HCT116 (cell line): ENCODE measurements around the gene TSHZ1. TPM values are rescaled to one million over a fixed set of nuclear protein-coding genes. Genes with fewer than 3 reads are reported as not detected.

Source experiments
- ATAC-seq: fragments of 200-7000 bp; cut with Tn5 transposase; 2 replicates; pipeline ENCODE4 v1.9.1; 2020; ENCODE audit warnings: mild to moderate bottlenecking, moderate library complexity
- BruUV-seq: library from RNA; stranded (reverse); fragments of 400-500 nt; replicated peaks from 2 replicates; lab custom pipeline; 2021; lab: Mats Ljungman, UMichigan
- CTCF ChIA-PET: fragments of 300-600 bp; sonication (Branson Sonifier 250); formaldehyde crosslinking; loops from one replicate; lab custom pipeline; 2021; ENCODE audit warnings: antibody characterized with exemption; lab: Charles Lee
- POLR2A ChIA-PET: fragments of 300-600, 350-600 bp; sonication (Branson Sonifier 250); formaldehyde crosslinking; loops from one replicate; lab custom pipeline; 2021; ENCODE audit warnings: antibody characterized with exemption; lab: Charles Lee
- RAD21 ChIA-PET, 2 experiments: fragments of 300-600 bp; sonication (Branson Sonifier 250); formaldehyde crosslinking; loops; one replicate each; lab custom pipeline; 2023; ENCODE audit warnings: low total read pairs in 2 of 2; ENCODE audit not compliant: uncharacterized antibody in 2 of 2, unreplicated experiment in 2 of 2, low non-redundant PET in 1 of 2; lab: Charles Lee
- DNase-seq: peaks from one replicate; pipeline ENCODE4 v3.0.0-alpha.2; 2010; ENCODE audit warnings: low read depth, low spot score
- H2AFZ ChIP-seq: fragments of 200-600 bp; shearing (Covaris generic), sonication (generic); 2 replicates; pipeline ENCODE4 v1.6.1; 2017; ENCODE audit warnings: low read depth, mixed run types, mixed read lengths, antibody characterized with exemption, low read length; ENCODE audit not compliant: poor library complexity, severe bottlenecking
- H3K27ac ChIP-seq: 2 replicates; pipeline ENCODE4 v1.5.1; 2012; ENCODE audit warnings: low read depth, low read length
- H3K27me3 ChIP-seq: fragments of 200-600 bp; sonication (generic); 2 replicates; pipeline ENCODE4 v1.6.1; 2016; ENCODE audit warnings: mixed run types, low read length, mixed read lengths; ENCODE audit not compliant: insufficient read depth
- H3K36me3 ChIP-seq, 2 experiments: fragments of 200-500 bp in 1 of 2; fragments of 200-600 bp in 1 of 2; sonication (Bioruptor generic) in 1 of 2; sonication (generic) in 1 of 2; 2 replicates each; pipeline versions ENCODE4 v1.5.1 to v1.6.1; 2014 to 2016; ENCODE audit warnings: low read length in 2 of 2, inconsistent platforms in 1 of 2, mixed read lengths in 1 of 2, mixed run types in 1 of 2; ENCODE audit not compliant: insufficient read depth in 2 of 2, control insufficient read depth in 1 of 2
- H3K4me1 ChIP-seq, 2 experiments: fragments of 200-600 bp in 1 of 2; sonication (generic) in 1 of 2; 2 replicates each; pipeline versions ENCODE4 v1.5.1 to v1.6.1; 2012 to 2017; ENCODE audit warnings: low read length in 2 of 2, inconsistent platforms in 1 of 2, mild to moderate bottlenecking in 1 of 2, mixed read lengths in 1 of 2, mixed run types in 1 of 2, moderate library complexity in 1 of 2; ENCODE audit not compliant: insufficient read depth in 2 of 2, control insufficient read depth in 1 of 2
- H3K4me2 ChIP-seq: fragments of 200-600 bp; sonication (generic); 2 replicates; pipeline ENCODE4 v1.6.1; 2017; ENCODE audit warnings: mixed run types, low read length, mixed read lengths
- H3K4me3 ChIP-seq, 2 experiments: fragments of 200-600 bp in 1 of 2; sonication (generic) in 1 of 2; replicated peaks in 1 of 2; 2 replicates each; pipeline ENCODE4 v1.5.1; 2011 to 2016; ENCODE audit warnings: low read length in 2 of 2, control low read depth in 1 of 2, low read depth in 1 of 2, mild to moderate bottlenecking in 1 of 2, mixed read lengths in 1 of 2, mixed run types in 1 of 2
- H3K79me2 ChIP-seq: fragments of 200-600 bp; sonication (generic); 2 replicates; pipeline ENCODE4 v1.6.1; 2017; ENCODE audit warnings: mild to moderate bottlenecking, mixed run types, low read length, moderate library complexity, mixed read lengths; ENCODE audit not compliant: insufficient read depth
- H3K9ac ChIP-seq: fragments of 200-600 bp; sonication (generic); 2 replicates; pipeline ENCODE4 v1.6.1; 2016; ENCODE audit warnings: low read length, mixed read lengths
- H3K9me2 ChIP-seq: fragments of 200-600 bp; sonication (generic), shearing (Covaris generic); 2 replicates; pipeline ENCODE4 v1.6.1; 2017; ENCODE audit warnings: mixed run types, mild to moderate bottlenecking, moderate library complexity; ENCODE audit not compliant: insufficient read depth
- H3K9me3 ChIP-seq, 2 experiments: fragments of 200-500 bp in 1 of 2; fragments of 200-600 bp in 1 of 2; sonication (Bioruptor generic) in 1 of 2; sonication (generic) in 1 of 2; 2 replicates each; pipeline ENCODE4 v1.6.1; 2014 to 2017; ENCODE audit warnings: low read length in 2 of 2, mixed read lengths in 2 of 2, inconsistent platforms in 1 of 2, low read depth in 1 of 2, mild to moderate bottlenecking in 1 of 2, mixed run types in 1 of 2, moderate library complexity in 1 of 2; ENCODE audit not compliant: control insufficient read depth in 1 of 2, insufficient read depth in 1 of 2
- H4K20me1 ChIP-seq: fragments of 200-600 bp; sonication (generic), shearing (Covaris generic); 2 replicates; pipeline ENCODE4 v1.6.1; 2017; ENCODE audit warnings: mixed run types, mild to moderate bottlenecking, moderate library complexity; ENCODE audit not compliant: insufficient read depth
- ATF3 ChIP-seq: IDR thresholded peaks from 2 replicates; pipeline ENCODE4 v1.6.1; 2012
- CEBPB ChIP-seq: IDR thresholded peaks from 2 replicates; pipeline ENCODE4 v1.6.1; 2012; ENCODE audit warnings: low read depth
- CTCF ChIP-seq, 3 experiments: fragments of 200-600 bp in 1 of 3; sonication (generic) in 1 of 3; IDR thresholded peaks in 2 of 3; conservative IDR thresholded peaks in 1 of 3; 2 replicates each; pipeline ENCODE4 v1.5.1; 2012 to 2017; ENCODE audit warnings: low read depth in 2 of 3, low read length in 2 of 3, antibody characterized with exemption in 1 of 3, borderline replicate concordance in 1 of 3, control low read depth in 1 of 3, mild to moderate bottlenecking in 1 of 3, mixed read lengths in 1 of 3, mixed run types in 1 of 3, moderate library complexity in 1 of 3; ENCODE audit not compliant: insufficient read depth in 1 of 3
- ELF1 ChIP-seq: IDR thresholded peaks from 2 replicates; pipeline ENCODE4 v1.6.1; 2012; ENCODE audit warnings: low read depth, borderline replicate concordance
- EZH2 ChIP-seq: fragments of 200-600 bp; sonication (generic); IDR thresholded peaks from 2 replicates; pipeline ENCODE4 v1.6.1; 2017; ENCODE audit warnings: antibody characterized with exemption, mixed run types
- EZH2phosphoT487 ChIP-seq: fragments of 200-600 bp; IDR thresholded peaks from 2 replicates; pipeline ENCODE4 v1.6.1; 2018; ENCODE audit warnings: antibody characterized with exemption, borderline replicate concordance
- FOSL1 ChIP-seq: IDR thresholded peaks from 2 replicates; pipeline ENCODE4 v1.6.1; 2012; ENCODE audit warnings: low read depth
- JUND ChIP-seq: IDR thresholded peaks from 2 replicates; pipeline ENCODE4 v1.6.1; 2012
- POLR2A ChIP-seq: IDR thresholded peaks from 2 replicates; pipeline ENCODE4 v1.7.0; 2011; ENCODE audit warnings: borderline replicate concordance; ENCODE audit not compliant: insufficient read depth, insufficient read length; ENCODE audit errors: extremely low read depth
- POLR2AphosphoS5 ChIP-seq: IDR thresholded peaks from 2 replicates; pipeline ENCODE4 v1.6.1; 2011; ENCODE audit warnings: mild to moderate bottlenecking, low read depth, low read length, moderate library complexity
- RAD21 ChIP-seq: IDR thresholded peaks from 2 replicates; pipeline ENCODE4 v1.6.1; 2012; ENCODE audit warnings: low read depth, mild to moderate bottlenecking
- REST ChIP-seq: IDR thresholded peaks from 2 replicates; pipeline ENCODE4 v1.6.1; 2012; ENCODE audit warnings: low read depth
- SIN3A ChIP-seq: IDR thresholded peaks from 2 replicates; pipeline ENCODE4 v1.6.1; 2012; ENCODE audit warnings: low read depth
- SP1 ChIP-seq: IDR thresholded peaks from 2 replicates; pipeline ENCODE4 v1.6.1; 2012; ENCODE audit warnings: low read depth
- SRF ChIP-seq: IDR thresholded peaks from 2 replicates; pipeline ENCODE4 v1.6.1; 2012; ENCODE audit warnings: low read depth
- TCF7L2 ChIP-seq: IDR thresholded peaks from 2 replicates; pipeline ENCODE4 v1.7.0; 2011; ENCODE audit warnings: borderline replicate concordance, inconsistent platforms; ENCODE audit not compliant: insufficient read depth, insufficient read length; ENCODE audit errors: extremely low read depth
- YY1 ChIP-seq: IDR thresholded peaks from 2 replicates; pipeline ENCODE4 v1.6.1; 2011; ENCODE audit warnings: low read length, low read depth, moderate library complexity, mild to moderate bottlenecking; ENCODE audit not compliant: insufficient replicate concordance; ENCODE audit errors: extremely low read depth
- ZBTB33 ChIP-seq: IDR thresholded peaks from 2 replicates; pipeline ENCODE4 v1.6.1; 2011; ENCODE audit warnings: mild to moderate bottlenecking, low read length, moderate library complexity; ENCODE audit not compliant: insufficient replicate concordance; ENCODE audit errors: extremely low read depth
- ZFX ChIP-seq: fragments of 450-650 bp; IDR thresholded peaks from 2 replicates; pipeline ENCODE4 v1.6.1; 2017
- ZNF274 ChIP-seq: fragments of 200-500 bp; sonication (Bioruptor generic); IDR thresholded peaks from 2 replicates; pipeline ENCODE4 v1.6.1; 2014; ENCODE audit warnings: mild to moderate bottlenecking, low read depth, low read length, inconsistent platforms
- intact Hi-C: fragments of 100-400 bp; cut with micrococcal nuclease; formaldehyde crosslinking; loops from 2 replicates; pipeline ENCODE4 v1.10.0; 2022
- total RNA-seq: library from RNA; stranded (reverse); gene quantifications from one replicate; pipeline ENCODE4 v1.2.1, GENCODE V29; 2021; ENCODE audit not compliant: unreplicated experiment

TSHZ1 gene
- total RNA-seq, 1 experiment from 2014 or later = 5.7 TPM

- POLR2A ChIA-PET = no interaction called here
- Histone ChIP-seq H3K9ac (no peak overlapping the region), H3K79me2 (no peaks in the 10 kb centered on the region), H3K9me3 (no peaks in the 10 kb centered on the region), H4K20me1 (no peaks in the 10 kb centered on the region), H3K27ac (no peak overlapping the region), H3K4me3 (no peak overlapping the region), H3K36me3 (no peaks in the 10 kb centered on the region), H2AFZ (no peak overlapping the region), H3K9me2 (no peaks in the 10 kb centered on the region), H3K4me2 (no peak overlapping the region), H3K27me3 (no peaks in the 10 kb centered on the region), H3K4me1 (no peaks in the 10 kb centered on the region)
- CTCF ChIA-PET = no interaction called here
- intact Hi-C loops = no loop called here
- DNase-seq = no peak
- no peak for ATAC-seq
- BruUV-seq = no TSS peak
- RAD21 ChIA-PET = no interaction called here
- no peak for TF ChIP-seq ZNF274
- TF ChIP-seq CEBPB = no peak
- no peak for TF ChIP-seq EZH2phosphoT487
- TF ChIP-seq ZBTB33 = no peak
- no peak for TF ChIP-seq SIN3A
- no peak for TF ChIP-seq SP1
- TF ChIP-seq ATF3 = no peak
- TF ChIP-seq ELF1 = no peak
- TF ChIP-seq EZH2 = no peak
- TF ChIP-seq FOSL1 = no peak
- no peak for TF ChIP-seq RAD21
- no peak for TF ChIP-seq YY1
- no peak for TF ChIP-seq CTCF (IDR thresholded peaks at IDR 0.05 in 2 of 3, conservative IDR thresholded peaks at IDR 0.05 in 1 of 3; ENCODE audit: borderline replicate concordance in 1 of 3, insufficient read depth in 1 of 3, low read depth in 2 of 3, low read length in 2 of 3)
- no peak for TF ChIP-seq JUND
- TF ChIP-seq POLR2AphosphoS5 = no peak
- TF ChIP-seq SRF = no peak
- TF ChIP-seq ZFX = no peak
- no peak for TF ChIP-seq TCF7L2
- no peak for TF ChIP-seq POLR2A
- no peak for TF ChIP-seq REST
These were observed 61.4 kb downstream of the TSHZ1 start for GRCh38 chr18:75271952-75272351.
